K562 (cell line): ENCODE results near the gene NEK2. TPM values are rescaled to one million over a fixed set of nuclear protein-coding genes. Genes with fewer than 3 reads are reported as not detected.

Source experiments
- AFF1 ChIP-seq, 2 experiments: fragments of 450-650 bp; IDR thresholded peaks; 2 replicates each; pipeline ENCODE4 v1.6.1; 2018; ENCODE audit warnings: mild to moderate bottlenecking in 2 of 2, low read depth in 1 of 2; ENCODE audit not compliant: partially characterized antibody in 2 of 2
- ATF7 ChIP-seq: fragments of 450-650 bp; IDR thresholded peaks from 2 replicates; pipeline ENCODE4 v1.7.1; 2014; ENCODE audit warnings: mild to moderate bottlenecking, moderate library complexity
- BCOR ChIP-seq: fragments of 450-650 bp; IDR thresholded peaks from 2 replicates; pipeline ENCODE4 v1.6.1; 2016
- E4F1 ChIP-seq: fragments of 250-450 bp; sonication (Bioruptor Pico); IDR thresholded peaks from 2 replicates; pipeline ENCODE4 v1.5.0; 2021; ENCODE audit warnings: mild to moderate bottlenecking, borderline replicate concordance
- ELF4 ChIP-seq: fragments of 450-650 bp; formaldehyde crosslinking; IDR thresholded peaks from 2 replicates; pipeline ENCODE4 v1.4.0; 2022; ENCODE audit warnings: missing genetic modification characterization
- ETS2 ChIP-seq: IDR thresholded peaks from 2 replicates; pipeline ENCODE4 v1.6.1; 2016; ENCODE audit warnings: borderline replicate concordance, missing genetic modification characterization, mild to moderate bottlenecking, moderate library complexity, missing compliant biosample characterization; ENCODE audit not compliant: poor library complexity, severe bottlenecking
- GATAD2B ChIP-seq: fragments of 450-650 bp; IDR thresholded peaks from 2 replicates; pipeline ENCODE4 v1.6.1; 2017; ENCODE audit warnings: mild to moderate bottlenecking, borderline replicate concordance
- HDAC6 ChIP-seq: IDR thresholded peaks from 2 replicates; pipeline ENCODE4 v1.6.1; 2012; ENCODE audit warnings: low read depth, mild to moderate bottlenecking, control low read depth, inconsistent platforms, low read length, moderate library complexity
- KDM2B ChIP-seq: fragments of 250-450 bp; sonication (Bioruptor Pico); IDR thresholded peaks from 2 replicates; pipeline ENCODE4 v1.8.0; 2021; ENCODE audit warnings: mild to moderate bottlenecking, moderate library complexity
- KDM4B ChIP-seq, 2 experiments: fragments of 450-650 bp in 1 of 2; sonication (generic) in 1 of 2; IDR thresholded peaks; 2 replicates each; pipeline ENCODE4 v1.6.1; 2016 to 2017; ENCODE audit warnings: borderline replicate concordance in 2 of 2, antibody characterized with exemption in 1 of 2, low read depth in 1 of 2, mild to moderate bottlenecking in 1 of 2
- NKRF ChIP-seq: fragments of 450-650 bp; IDR thresholded peaks from 2 replicates; pipeline ENCODE4 v1.6.1; 2016; ENCODE audit warnings: borderline replicate concordance
- SOX6 ChIP-seq: fragments of 450-650 bp; IDR thresholded peaks from 2 replicates; pipeline ENCODE4 v1.6.1; 2014; ENCODE audit warnings: mild to moderate bottlenecking
- ZBTB5 ChIP-seq: fragments of 450-650 bp; IDR thresholded peaks from 2 replicates; pipeline ENCODE4 v1.6.1; 2017; ENCODE audit warnings: antibody characterized with exemption
- ZNF124 ChIP-seq: sonication (generic); formaldehyde crosslinking; IDR thresholded peaks from 2 replicates; pipeline ENCODE4 v1.8.1; 2022; ENCODE audit warnings: missing genetic modification reagents
- ZNF146 ChIP-seq: IDR thresholded peaks from one replicate; pipeline ENCODE4 v1.6.1; 2018; ENCODE audit warnings: missing compliant biosample characterization; ENCODE audit not compliant: unreplicated experiment
- polyA plus RNA-seq, 8 experiments: library from polyadenylated mRNA; depleted of rRNA in 4 of 8; stranded (reverse) in 5 of 8; unstranded in 3 of 8; fragments of >200 nt; fragmentation: Nextera tagmentation in 2 of 8; fragmentation: Illumina TruSeq in 1 of 8; extraction: Ambion mirVana in 2 of 8; extraction: Trizol in 1 of 8; gene quantifications; 2 replicates each; pipeline versions ENCODE4 v1.2.1 to v1.2.3, GENCODE V29; 2011 to 2014; ENCODE audit warnings: inconsistent platforms in 1 of 8, missing spikeins in 1 of 8
- total RNA-seq, 7 experiments: library from RNA; depleted of rRNA in 6 of 7; stranded (reverse); fragments of >200 nt in 6 of 7; fragmentation: Illumina TruSeq in 2 of 7; extraction: Trizol in 2 of 7; gene quantifications; 2 replicates each; pipeline versions ENCODE4 v1.2.1 to v1.2.3, GENCODE V29; 2011 to 2021; ENCODE audit warnings: low replicate concordance in 1 of 7

The NEK2 gene
- total and polyA plus RNA-seq, 9 of the 15 experiments (the other 6 are each of a cell fraction or from before 2014, with no cell fraction given) = 30.0 to 74.7 (median 66.4) TPM

- peak; percentile 93 for TF ChIP-seq ZBTB5
- TF ChIP-seq KDM2B (CRISPR knock-in tag) = 0 out of 2 replicates have a peak, but pooled peaks have one; percentile 44
- TF ChIP-seq HDAC6 = no peak
- TF ChIP-seq ETS2 (tag) = no peak
- peak; percentile 61 for TF ChIP-seq SOX6
- peak in 1 of 2 experiments; percentile 23; a peak in 1 of 4 replicates for TF ChIP-seq KDM4B (IDR thresholded peaks at IDR 0.05; ENCODE audit: borderline replicate concordance in 2 of 2, low read depth in 1 of 2)
- TF ChIP-seq ATF7 = peak; percentile 93
- TF ChIP-seq ZNF124 (CRISPR knock-in tag) = no peak
- TF ChIP-seq BCOR = peak; percentile 92
- TF ChIP-seq E4F1 (CRISPR knock-in tag) = no peak
- no peak for TF ChIP-seq ZNF146 (CRISPR knock-in tag)
- no peak for TF ChIP-seq ELF4 (CRISPR knock-in tag)
- peak; percentile 6; the same call in 1 of the 2 replicates for TF ChIP-seq GATAD2B
- peak; percentile 99 for TF ChIP-seq NKRF
- peak; percentile 35 to 66 for TF ChIP-seq AFF1 (IDR thresholded peaks at IDR 0.05; ENCODE audit: low read depth in 1 of 2, partially characterized antibody in 2 of 2)
Observed at GRCh38 chr1:211675230-211676105, at the start of gene NEK2 (continued).
